Nephron progenitor cell (in vitro differentiated cells): ENCODE data around the gene MYH14.
A peak's percentile ranks its signal among the peaks of the same experiment; 100 is the strongest.

Experiments used
- DNase-seq: peaks from one replicate; pipeline ENCODE4 v3.0.0; 2021
- H3K27ac Mint-ChIP-seq: 2 replicates; pipeline ENCODE4 v1.8.0; 2021; ENCODE audit warnings: mild to moderate bottlenecking, moderate library complexity, mixed read lengths
- H3K27me3 Mint-ChIP-seq: 2 replicates; pipeline ENCODE4 v1.8.0; 2021; ENCODE audit warnings: mild to moderate bottlenecking, low read depth, mixed read lengths; ENCODE audit not compliant: poor library complexity
- H3K36me3 Mint-ChIP-seq: 2 replicates; pipeline ENCODE4 v1.8.0; 2021; ENCODE audit warnings: low read depth, mixed read lengths
- H3K4me1 Mint-ChIP-seq: 2 replicates; pipeline ENCODE4 v1.8.0; 2021; ENCODE audit warnings: mixed read lengths
- H3K4me3 Mint-ChIP-seq: 2 replicates; pipeline ENCODE4 v1.8.0; 2021; ENCODE audit warnings: mild to moderate bottlenecking, moderate library complexity, mixed read lengths
- H3K9me3 Mint-ChIP-seq: 2 replicates; pipeline ENCODE4 v1.8.0; 2021; ENCODE audit warnings: mild to moderate bottlenecking, moderate library complexity, mixed read lengths
- TF ChIP-seq, protein P1 (sequence below): fragments of 200-600 bp; sonication (generic); IDR thresholded peaks from 2 replicates; pipeline ENCODE4 v1.5.0; 2021; ENCODE audit warnings: antibody characterized with exemption

Gene MYH14

DNA sequence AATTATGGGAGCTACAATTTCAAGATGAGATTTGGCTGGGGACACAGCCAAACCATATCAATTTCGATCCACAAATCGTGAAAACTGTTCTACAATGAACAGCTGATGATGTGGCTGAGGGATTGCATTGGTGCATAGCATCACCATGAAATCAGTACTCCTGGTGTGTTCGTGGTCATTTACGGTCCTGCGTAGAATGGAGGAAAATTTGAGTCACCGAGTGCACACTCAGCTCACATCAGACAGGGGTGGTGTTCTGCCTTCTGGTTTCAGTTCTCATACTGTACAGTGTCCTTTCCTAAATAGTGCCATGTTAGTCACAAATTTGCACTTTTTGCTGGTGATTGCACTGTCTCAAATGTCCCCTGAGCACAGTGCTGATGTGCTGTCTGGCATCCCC, 39.2 kb downstream of the MYH14 start:
- H3K4me1 Mint-ChIP-seq = peaks cover 6% of the 10 kb centered on the region
- TF ChIP-seq, protein P1, sequence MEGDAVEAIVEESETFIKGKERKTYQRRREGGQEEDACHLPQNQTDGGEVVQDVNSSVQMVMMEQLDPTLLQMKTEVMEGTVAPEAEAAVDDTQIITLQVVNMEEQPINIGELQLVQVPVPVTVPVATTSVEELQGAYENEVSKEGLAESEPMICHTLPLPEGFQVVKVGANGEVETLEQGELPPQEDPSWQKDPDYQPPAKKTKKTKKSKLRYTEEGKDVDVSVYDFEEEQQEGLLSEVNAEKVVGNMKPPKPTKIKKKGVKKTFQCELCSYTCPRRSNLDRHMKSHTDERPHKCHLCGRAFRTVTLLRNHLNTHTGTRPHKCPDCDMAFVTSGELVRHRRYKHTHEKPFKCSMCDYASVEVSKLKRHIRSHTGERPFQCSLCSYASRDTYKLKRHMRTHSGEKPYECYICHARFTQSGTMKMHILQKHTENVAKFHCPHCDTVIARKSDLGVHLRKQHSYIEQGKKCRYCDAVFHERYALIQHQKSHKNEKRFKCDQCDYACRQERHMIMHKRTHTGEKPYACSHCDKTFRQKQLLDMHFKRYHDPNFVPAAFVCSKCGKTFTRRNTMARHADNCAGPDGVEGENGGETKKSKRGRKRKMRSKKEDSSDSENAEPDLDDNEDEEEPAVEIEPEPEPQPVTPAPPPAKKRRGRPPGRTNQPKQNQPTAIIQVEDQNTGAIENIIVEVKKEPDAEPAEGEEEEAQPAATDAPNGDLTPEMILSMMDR = no peak
- DNase-seq = no peak
- H3K4me3 Mint-ChIP-seq = no peak overlapping the region
- no peaks in the 10 kb centered on the region for H3K9me3 Mint-ChIP-seq
- H3K27ac Mint-ChIP-seq = no peak overlapping the region
- H3K27me3 Mint-ChIP-seq = peaks cover 21% of the 10 kb centered on the region
- no peaks in the 10 kb centered on the region for H3K36me3 Mint-ChIP-seq

DNA sequence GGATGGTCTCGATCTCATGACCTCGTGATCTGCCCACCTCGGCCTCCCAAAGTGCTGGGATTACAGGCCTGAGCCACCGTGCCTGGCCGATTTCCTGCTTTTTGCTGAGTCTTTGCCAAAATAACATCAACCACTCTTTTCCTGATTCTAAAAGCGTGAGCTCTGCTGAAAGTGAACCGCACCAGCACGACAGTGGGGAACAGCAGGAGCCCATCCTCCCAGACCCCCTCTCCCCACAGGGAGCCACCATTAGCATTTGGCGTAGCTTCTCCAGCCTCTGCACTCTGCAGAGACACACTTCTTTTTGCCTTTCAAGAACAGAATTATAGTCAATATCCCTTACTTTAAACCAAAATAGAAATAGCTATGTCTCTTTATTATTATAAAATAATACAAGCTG, 41.3 kb downstream of the MYH14 start:
- TF ChIP-seq, protein P1 = no peak
- no peaks in the 10 kb centered on the region for H3K36me3 Mint-ChIP-seq
- no peak overlapping the region for H3K27ac Mint-ChIP-seq
- no peak for DNase-seq
- no peak overlapping the region for H3K4me3 Mint-ChIP-seq
- peaks cover 13% of the 10 kb centered on the region for H3K27me3 Mint-ChIP-seq
- peaks cover 6% of the 10 kb centered on the region for H3K4me1 Mint-ChIP-seq
- H3K9me3 Mint-ChIP-seq = no peaks in the 10 kb centered on the region

DNA sequence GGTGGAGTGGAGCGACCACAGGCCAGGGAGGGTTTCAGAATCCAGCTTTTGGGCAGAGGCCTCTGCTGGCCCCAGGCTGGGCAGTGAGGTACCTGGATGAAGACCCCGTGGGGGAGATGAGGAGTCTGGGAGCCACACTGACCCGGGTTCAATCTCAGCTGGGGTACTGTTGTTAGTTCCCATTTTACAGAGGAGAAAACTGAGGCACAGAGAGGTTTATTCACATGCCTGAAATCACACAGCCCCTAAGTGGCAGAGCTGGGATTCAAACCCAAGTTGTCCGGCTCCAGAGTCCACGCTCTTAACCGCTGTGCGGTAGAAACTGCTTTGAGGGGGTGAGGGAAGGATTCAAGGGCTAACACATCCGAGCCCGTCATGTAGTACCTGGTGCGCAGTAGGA, 45.0 kb downstream of the MYH14 start:
- H3K36me3 Mint-ChIP-seq = peaks cover 11% of the 10 kb centered on the region
- H3K27me3 Mint-ChIP-seq = peaks cover 13% of the 10 kb centered on the region
- no peak overlapping the region for H3K4me3 Mint-ChIP-seq
- peaks cover 18% of the 10 kb centered on the region for H3K9me3 Mint-ChIP-seq
- DNase-seq = no peak
- no peaks in the 10 kb centered on the region for H3K4me1 Mint-ChIP-seq
- TF ChIP-seq, protein P1 = no peak
- H3K27ac Mint-ChIP-seq = no peak overlapping the region

DNA sequence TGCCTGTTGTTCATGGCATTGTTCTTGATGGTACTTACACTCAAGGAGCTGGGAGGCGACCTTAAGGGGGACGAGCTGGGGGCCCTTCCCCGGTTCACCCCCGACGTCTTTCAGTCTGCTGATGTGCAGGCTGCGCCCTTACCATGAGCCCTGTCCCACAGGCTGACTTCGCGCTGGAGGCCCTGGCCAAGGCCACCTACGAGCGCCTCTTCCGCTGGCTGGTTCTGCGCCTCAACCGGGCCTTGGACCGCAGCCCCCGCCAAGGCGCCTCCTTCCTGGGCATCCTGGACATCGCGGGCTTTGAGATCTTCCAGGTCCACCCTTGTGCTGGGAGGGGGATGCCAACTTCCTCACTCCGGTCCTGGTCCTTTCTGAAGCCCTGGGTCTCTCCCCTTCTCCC, 45.4 kb downstream of the MYH14 start:
- Mint-ChIP-seq H3K4me3 (no peak overlapping the region), H3K9me3 (peaks cover 20% of the 10 kb centered on the region), H3K36me3 (peaks cover 11% of the 10 kb centered on the region), H3K4me1 (no peaks in the 10 kb centered on the region), H3K27me3 (peaks cover 13% of the 10 kb centered on the region), H3K27ac (no peak overlapping the region)
- no peak for DNase-seq
- TF ChIP-seq, protein P1 = no peak

DNA sequence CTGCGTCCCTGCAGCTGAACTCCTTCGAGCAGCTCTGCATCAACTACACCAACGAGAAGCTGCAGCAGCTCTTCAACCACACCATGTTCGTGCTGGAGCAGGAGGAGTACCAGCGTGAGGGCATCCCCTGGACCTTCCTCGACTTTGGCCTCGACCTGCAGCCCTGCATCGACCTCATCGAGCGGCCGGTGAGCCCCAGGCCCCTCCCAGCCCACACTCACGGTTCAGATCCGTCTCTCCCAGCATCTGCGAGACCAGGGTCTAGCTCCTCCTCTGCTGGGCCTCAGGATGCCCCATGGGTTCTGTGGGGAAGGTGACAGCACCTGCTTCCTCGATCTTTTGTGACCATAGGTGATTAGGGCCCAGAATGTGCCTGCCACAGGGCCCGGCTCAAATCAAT, 46.2 kb downstream of the MYH14 start:
- H3K36me3 Mint-ChIP-seq = peaks cover 11% of the 10 kb centered on the region
- no peak overlapping the region for H3K27ac Mint-ChIP-seq
- peaks cover 13% of the 10 kb centered on the region for H3K27me3 Mint-ChIP-seq
- H3K4me3 Mint-ChIP-seq = no peak overlapping the region
- H3K4me1 Mint-ChIP-seq = no peaks in the 10 kb centered on the region
- TF ChIP-seq, protein P1 = no peak
- DNase-seq = no peak
- H3K9me3 Mint-ChIP-seq = peaks cover 27% of the 10 kb centered on the region

DNA sequence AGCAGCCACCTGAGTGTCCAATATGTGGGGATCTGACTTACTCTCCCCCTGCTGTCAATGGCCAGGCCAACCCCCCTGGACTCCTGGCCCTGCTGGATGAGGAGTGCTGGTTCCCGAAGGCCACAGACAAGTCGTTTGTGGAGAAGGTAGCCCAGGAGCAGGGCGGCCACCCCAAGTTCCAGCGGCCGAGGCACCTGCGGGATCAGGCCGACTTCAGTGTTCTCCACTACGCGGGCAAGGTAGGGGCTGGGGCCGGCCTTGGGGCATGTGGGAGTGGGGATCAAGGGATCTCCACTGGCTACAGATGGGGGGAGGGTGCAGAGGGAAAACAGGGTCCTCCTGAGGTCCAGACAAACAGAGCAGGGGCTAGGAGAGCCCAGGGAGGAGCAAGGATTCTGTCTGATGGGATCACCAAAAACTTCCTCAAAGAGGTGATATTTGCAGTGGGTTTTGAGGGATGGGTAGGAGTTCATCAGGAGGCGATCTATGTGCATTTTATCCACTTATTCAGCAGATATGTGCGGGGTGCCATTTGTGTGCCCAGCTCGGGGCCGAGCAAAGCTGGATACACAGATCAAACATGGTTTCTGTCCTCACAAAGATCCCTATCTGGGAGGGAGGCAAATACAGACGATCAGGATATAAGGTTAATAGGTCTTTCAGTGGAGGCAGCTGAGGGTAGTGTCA, 47.2 kb downstream of the MYH14 start:
- Mint-ChIP-seq H3K36me3 (peaks cover 16% of the 10 kb centered on the region), H3K27me3 (peaks cover 10% of the 10 kb centered on the region), H3K4me3 (no peak overlapping the region), H3K9me3 (peaks cover 33% of the 10 kb centered on the region), H3K27ac (peak overlapping the region; percentile 41), H3K4me1 (no peaks in the 10 kb centered on the region)
- DNase-seq = no peak
- TF ChIP-seq, protein P1 = no peak
